ENCODE results near the gene EVI5.

Gene EVI5

GRCh38 chr1:92571578-92571977 lies 213.3 kb downstream of the EVI5 start:
- H3K4me3 ChIP-seq (ENCODE audit: low read depth, low read length) = no peak overlapping the region
- TF ChIP-seq, protein P1, sequence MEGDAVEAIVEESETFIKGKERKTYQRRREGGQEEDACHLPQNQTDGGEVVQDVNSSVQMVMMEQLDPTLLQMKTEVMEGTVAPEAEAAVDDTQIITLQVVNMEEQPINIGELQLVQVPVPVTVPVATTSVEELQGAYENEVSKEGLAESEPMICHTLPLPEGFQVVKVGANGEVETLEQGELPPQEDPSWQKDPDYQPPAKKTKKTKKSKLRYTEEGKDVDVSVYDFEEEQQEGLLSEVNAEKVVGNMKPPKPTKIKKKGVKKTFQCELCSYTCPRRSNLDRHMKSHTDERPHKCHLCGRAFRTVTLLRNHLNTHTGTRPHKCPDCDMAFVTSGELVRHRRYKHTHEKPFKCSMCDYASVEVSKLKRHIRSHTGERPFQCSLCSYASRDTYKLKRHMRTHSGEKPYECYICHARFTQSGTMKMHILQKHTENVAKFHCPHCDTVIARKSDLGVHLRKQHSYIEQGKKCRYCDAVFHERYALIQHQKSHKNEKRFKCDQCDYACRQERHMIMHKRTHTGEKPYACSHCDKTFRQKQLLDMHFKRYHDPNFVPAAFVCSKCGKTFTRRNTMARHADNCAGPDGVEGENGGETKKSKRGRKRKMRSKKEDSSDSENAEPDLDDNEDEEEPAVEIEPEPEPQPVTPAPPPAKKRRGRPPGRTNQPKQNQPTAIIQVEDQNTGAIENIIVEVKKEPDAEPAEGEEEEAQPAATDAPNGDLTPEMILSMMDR (IDR thresholded peaks at IDR 0.05; ENCODE audit: borderline replicate concordance, insufficient read depth, low read depth, low read length) = no peak

DNA sequence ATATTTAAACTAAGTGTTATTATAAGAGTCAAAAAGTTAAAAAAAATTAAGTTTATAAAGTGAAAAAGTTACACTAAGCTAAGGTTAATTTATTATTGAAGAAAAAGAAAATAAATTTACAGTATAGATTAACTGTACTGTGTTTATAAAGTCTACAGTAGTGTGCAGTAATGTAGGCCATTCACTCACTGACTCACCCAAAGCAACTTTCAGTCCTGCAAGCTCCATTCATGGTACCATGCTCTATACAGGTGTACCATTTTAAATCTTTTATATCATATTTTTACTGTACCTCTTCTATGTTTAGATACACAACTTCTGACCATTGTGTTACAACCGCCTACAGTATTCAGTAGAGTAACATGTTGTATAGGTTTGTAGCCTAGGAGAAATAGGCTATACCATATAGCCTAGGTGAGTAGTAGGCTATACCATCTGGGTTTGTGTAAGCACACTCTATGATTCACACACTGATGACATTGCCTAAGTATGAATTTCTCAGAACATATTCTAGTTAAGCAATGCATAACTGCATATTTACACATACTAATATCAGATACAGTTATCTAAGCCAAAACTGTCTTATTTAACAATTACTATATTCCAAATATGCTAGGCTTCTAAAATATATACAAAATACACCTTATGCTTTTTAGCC lies 217.6 kb downstream of the EVI5 start:
- TF ChIP-seq, protein P1 (IDR thresholded peaks at IDR 0.05; ENCODE audit: borderline replicate concordance, insufficient read depth, low read depth, low read length) = no peak
- no peak overlapping the region for H3K4me3 ChIP-seq (ENCODE audit: low read depth, low read length)

- no peak overlapping the region for H3K4me3 ChIP-seq (ENCODE audit: low read depth, low read length)
- TF ChIP-seq, protein P1 (IDR thresholded peaks at IDR 0.05; ENCODE audit: borderline replicate concordance, insufficient read depth, low read depth, low read length) = no peak
Observed at GRCh38 chr1:92563457-92564216, 221.3 kb downstream of the EVI5 start.

- TF ChIP-seq, protein P1 (IDR thresholded peaks at IDR 0.05; ENCODE audit: borderline replicate concordance, insufficient read depth, low read depth, low read length) = no peak
- H3K4me3 ChIP-seq (ENCODE audit: low read depth, low read length) = no peak overlapping the region
Observed at GRCh38 chr1:92556350-92556749, 228.6 kb downstream of the EVI5 start.

DNA sequence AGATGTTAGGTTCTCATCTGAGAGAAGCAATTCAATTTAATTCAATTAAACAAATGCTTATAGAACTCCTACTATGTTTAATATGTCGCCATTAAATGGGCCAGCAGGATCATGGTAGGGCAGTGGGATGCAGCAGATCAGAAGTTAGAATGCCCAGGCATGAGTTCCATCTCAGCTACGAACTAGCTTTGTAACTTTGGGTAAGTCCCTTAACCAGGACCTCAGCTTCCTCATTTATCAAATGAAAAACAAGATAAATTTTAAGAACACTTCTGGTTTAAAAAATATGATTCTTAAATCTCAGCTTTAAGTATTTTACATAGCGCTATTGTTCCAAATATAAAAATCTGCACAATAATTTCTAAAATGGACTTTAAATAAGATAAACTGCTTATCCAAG lies 230.7 kb downstream of the EVI5 start:
- TF ChIP-seq, protein P1 (IDR thresholded peaks at IDR 0.05; ENCODE audit: borderline replicate concordance, insufficient read depth, low read depth, low read length) = no peak
- H3K4me3 ChIP-seq (ENCODE audit: low read depth, low read length) = no peak overlapping the region

DNA sequence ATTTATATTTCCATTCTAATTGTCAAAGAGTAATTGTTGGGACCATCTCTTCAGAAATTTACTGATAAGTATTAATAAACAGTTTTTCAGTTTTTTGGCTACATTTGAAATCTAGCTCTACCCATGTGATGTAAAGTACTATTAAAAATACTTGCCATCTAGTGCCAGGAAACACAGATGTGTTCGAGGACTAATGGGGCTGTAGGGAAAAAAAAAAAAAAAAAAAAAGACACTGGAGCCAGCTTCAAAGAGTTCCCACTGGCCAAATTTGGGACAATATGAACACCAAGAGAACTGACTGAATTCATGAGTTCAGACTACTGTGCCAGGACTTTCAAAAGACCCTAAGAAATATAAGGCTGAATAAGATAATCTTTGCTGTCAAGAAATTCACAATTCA lies 233.0 kb downstream of the EVI5 start:
- TF ChIP-seq, protein P1 (IDR thresholded peaks at IDR 0.05; ENCODE audit: borderline replicate concordance, insufficient read depth, low read depth, low read length) = no peak
- no peak overlapping the region for H3K4me3 ChIP-seq (ENCODE audit: low read depth, low read length)

GRCh38 chr1:92544756-92545165 lies 240.1 kb downstream of the EVI5 start:
- H3K4me3 ChIP-seq (ENCODE audit: low read depth, low read length) = no peak overlapping the region
- TF ChIP-seq, protein P1 (IDR thresholded peaks at IDR 0.05; ENCODE audit: borderline replicate concordance, insufficient read depth, low read depth, low read length) = no peak
